HFF-Myc (cell line): Measurements from ENCODE around the gene KMT5C.

Experiments
- DNase-seq: peaks from one replicate; pipeline ENCODE4 v3.0.0-alpha.2; 2011; ENCODE audit warnings: low read depth; ENCODE audit errors: extremely low read depth
- H3K4me3 ChIP-seq: replicated peaks from 2 replicates; pipeline ENCODE4 v1.5.1; 2011; ENCODE audit warnings: low read depth, mild to moderate bottlenecking, control low read depth, low read length
- TF ChIP-seq, protein P1 (sequence below): IDR thresholded peaks from 2 replicates; pipeline ENCODE4 v1.5.1; 2012; ENCODE audit warnings: mild to moderate bottlenecking, low read depth, low read length, control low read depth; ENCODE audit errors: missing control alignments

Gene KMT5C

GRCh38 chr19:55352549-55353145 lies 13.0 kb downstream of the KMT5C start:
- TF ChIP-seq, protein P1, sequence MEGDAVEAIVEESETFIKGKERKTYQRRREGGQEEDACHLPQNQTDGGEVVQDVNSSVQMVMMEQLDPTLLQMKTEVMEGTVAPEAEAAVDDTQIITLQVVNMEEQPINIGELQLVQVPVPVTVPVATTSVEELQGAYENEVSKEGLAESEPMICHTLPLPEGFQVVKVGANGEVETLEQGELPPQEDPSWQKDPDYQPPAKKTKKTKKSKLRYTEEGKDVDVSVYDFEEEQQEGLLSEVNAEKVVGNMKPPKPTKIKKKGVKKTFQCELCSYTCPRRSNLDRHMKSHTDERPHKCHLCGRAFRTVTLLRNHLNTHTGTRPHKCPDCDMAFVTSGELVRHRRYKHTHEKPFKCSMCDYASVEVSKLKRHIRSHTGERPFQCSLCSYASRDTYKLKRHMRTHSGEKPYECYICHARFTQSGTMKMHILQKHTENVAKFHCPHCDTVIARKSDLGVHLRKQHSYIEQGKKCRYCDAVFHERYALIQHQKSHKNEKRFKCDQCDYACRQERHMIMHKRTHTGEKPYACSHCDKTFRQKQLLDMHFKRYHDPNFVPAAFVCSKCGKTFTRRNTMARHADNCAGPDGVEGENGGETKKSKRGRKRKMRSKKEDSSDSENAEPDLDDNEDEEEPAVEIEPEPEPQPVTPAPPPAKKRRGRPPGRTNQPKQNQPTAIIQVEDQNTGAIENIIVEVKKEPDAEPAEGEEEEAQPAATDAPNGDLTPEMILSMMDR = no peak
- H3K4me3 ChIP-seq = no peak overlapping the region
- no peak for DNase-seq

DNA sequence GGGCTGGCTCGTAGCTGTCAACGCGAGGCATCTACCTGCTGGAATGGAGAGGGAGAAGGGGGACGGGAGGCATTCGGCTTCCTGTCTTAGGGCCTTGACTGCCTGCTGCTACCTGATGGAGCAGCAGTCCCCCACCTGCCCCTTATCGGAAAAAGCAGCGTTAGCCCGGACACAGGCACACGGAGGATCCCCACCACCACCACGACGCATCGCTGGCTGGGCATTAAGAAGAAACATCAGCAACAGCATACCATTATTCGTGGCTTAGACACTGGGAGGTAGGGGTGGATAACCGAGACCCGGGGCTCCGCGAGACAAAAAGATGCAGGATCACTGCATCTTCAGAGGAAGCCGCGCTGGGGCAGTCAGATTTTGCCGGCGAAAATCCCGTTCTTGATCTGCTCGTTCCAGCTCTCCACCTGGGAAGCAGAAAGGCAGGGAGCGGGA lies 13.7 kb downstream of the KMT5C start:
- TF ChIP-seq, protein P1 = no peak
- no peak for DNase-seq

GRCh38 chr19:55353803-55354697 lies 14.4 kb downstream of the KMT5C start:
- no peak for DNase-seq
- TF ChIP-seq, protein P1 = no peak
- H3K4me3 ChIP-seq = peak overlapping the region; percentile 33

More for the DNA sequence above, 13.7 kb downstream of the KMT5C start:
- peak overlapping the region; percentile 33 for H3K4me3 ChIP-seq

- peak within 1 kb of the TSS; percentile 33 for H3K4me3 ChIP-seq
- TF ChIP-seq, protein P1 = no peak
These were observed 15.1 kb downstream of the KMT5C start, which contains the start of gene COX6B2 for GRCh38 chr19:55354698-55355212. TSS of gene COX6B2 (minus strand) at chr19:55354719. CDS start at chr19:55354521, 198 bp downstream.

DNA sequence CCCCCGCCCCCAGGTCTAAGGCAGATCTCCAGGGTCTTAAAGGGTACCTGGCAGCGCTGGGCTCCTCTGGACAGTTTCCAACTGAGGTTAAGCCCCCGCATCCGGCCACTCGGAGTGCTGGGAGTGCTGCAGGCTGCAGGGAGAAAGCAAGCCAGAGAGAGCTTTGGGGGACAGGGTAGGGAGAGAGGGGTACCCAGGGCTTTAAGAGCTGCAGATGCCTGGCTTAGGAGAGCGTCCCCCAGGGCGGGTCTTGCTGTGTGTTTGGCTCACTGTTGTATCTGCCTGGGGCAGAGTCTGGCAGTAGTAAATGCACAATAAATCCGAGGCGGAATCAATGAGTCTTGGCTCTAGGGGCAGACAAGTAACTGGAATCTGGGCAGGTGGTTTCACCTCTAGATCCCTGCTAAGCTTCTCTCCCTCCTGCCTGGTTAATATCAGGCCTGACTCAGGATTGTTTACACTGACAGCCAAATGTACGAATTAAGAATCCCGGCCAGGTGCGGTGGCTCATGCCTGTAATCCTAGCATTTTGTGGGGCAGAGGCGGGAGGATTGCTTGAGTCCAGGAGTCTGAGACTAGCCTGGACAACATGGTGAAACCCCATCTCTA lies 15.6 kb downstream of the KMT5C start:
- no peak for DNase-seq
- H3K4me3 ChIP-seq = no peak overlapping the region
- TF ChIP-seq, protein P1 = no peak

More at GRCh38 chr19:55354698-55355212, 15.1 kb downstream of the KMT5C start, which contains the start of gene COX6B2:
- DNase-seq = no peak

DNA sequence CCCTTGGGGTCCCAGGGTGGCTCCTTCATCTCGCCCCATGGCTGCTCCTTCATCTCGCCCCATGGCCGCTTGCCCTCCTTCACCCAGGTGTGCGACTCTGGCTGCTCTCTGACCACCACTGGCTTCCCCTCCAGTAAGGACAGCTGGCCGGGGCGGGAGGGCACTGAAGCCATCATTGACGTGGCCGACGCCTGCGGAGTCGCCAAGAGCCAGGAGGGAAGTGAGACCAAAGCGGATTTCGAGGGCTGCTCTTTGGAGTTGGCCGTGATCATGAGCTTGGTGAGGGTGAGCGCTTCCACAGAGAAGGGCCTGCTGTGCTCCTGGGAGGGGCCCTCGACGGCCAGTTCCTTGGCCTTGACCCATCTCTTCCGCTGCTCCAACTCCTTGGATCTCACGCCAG lies 18.8 kb downstream of the KMT5C start:
- no peak overlapping the region for H3K4me3 ChIP-seq
- no peak for DNase-seq
- TF ChIP-seq, protein P1 = no peak
